Pulmonary artery endothelial cell (primary cell): ENCODE results near the gene COL9A3. TPM values are rescaled to one million over a fixed set of nuclear protein-coding genes. Genes with fewer than 3 reads are reported as not detected.

ENCODE experiments used
- DNase-seq: peaks from one replicate; pipeline ENCODE4 v3.0.0-alpha.2; 2011; ENCODE audit warnings: low read depth, low spot score
- total RNA-seq: library from RNA; depleted of rRNA; stranded (reverse); fragments of >200 nt; gene quantifications from 2 replicates; pipeline ENCODE4 v1.2.3, GENCODE V29; 2014

COL9A3 gene
- total RNA-seq, 1 donor from 2014 or later, result 0.20 TPM

DNA sequence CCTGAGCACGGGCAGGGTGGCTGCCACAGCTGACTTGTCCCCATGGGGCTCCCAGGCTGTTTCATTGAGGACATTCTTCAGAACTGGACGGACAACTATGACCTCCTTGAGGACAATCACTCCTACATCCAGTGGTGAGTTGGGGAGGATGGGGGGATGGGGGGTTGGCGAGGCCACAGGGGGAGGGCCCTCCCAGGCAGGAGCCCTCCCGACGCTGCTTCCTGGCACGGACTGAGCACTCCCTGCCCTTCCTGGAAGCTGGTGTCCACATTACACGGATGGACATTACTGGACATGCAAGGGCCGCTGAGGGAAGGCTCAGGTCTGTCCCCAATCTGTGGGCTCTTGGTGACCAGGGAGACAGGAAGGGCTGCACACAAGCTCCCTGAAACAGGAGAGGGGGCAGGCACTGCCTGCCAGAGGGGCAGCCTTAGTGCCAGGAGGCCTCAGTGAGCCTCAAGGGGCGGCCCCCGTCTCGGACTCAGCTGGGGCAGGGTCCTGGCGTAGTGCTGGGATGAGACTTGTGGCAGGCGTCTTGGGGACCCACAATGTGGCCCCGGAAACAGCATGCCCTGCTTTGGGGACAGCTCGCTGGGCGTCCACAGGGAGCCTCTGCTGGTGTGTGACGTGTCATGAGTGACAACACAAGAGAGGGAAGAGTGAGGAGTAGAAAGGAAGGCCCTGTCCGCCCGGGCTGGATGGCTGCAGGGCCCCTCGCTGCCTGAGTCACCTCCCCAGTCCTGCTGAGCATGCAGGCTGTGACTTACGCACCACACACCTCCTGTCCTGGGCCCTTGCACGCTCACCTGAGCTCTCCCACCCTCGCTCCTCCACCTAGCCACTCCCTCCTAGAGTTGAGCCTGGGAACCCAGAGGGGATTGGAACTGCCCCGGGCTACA, 7.1 kb upstream of the COL9A3 start:
- no peak for DNase-seq

DNA sequence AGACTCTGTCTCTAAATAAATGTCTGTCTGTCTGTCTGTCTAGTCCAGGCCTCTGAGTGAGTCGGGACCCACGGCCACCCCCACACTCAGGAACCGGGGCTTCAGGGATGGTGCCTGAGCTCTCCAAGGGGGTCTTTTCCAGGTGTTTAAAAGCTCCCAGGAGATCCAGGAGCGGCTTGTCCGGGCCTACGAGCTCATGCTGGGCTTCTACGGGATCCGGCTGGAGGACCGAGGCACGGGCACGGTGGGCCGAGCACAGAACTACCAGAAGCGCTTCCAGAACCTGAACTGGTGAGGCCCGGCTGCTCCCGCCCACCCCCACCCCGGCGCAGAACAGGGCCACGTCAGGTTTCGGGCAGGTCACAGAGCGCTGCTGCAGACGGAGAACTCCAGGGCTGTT, 5.5 kb upstream of the COL9A3 start:
- no peak for DNase-seq

DNA sequence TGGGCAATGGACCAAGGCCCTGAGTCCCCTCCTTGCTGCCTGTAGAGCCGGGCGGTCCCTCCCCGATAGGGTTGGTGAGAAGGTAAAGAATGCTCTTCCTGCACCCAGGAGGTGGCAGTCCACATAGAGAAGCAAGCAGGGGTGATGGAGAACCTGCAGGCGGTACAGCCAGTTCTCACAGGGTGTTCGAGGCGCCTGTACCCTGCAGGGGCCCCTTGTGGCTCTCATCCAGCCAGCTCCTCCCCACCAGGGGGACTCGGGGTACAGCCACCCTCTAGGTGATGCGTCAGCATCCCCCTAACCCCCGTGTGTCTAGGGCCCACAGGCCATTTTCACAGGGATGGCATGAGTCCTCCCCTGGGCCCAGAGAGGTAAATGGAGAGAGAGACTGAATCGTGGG, 5.1 kb upstream of the COL9A3 start:
- no peak for DNase-seq

DNA sequence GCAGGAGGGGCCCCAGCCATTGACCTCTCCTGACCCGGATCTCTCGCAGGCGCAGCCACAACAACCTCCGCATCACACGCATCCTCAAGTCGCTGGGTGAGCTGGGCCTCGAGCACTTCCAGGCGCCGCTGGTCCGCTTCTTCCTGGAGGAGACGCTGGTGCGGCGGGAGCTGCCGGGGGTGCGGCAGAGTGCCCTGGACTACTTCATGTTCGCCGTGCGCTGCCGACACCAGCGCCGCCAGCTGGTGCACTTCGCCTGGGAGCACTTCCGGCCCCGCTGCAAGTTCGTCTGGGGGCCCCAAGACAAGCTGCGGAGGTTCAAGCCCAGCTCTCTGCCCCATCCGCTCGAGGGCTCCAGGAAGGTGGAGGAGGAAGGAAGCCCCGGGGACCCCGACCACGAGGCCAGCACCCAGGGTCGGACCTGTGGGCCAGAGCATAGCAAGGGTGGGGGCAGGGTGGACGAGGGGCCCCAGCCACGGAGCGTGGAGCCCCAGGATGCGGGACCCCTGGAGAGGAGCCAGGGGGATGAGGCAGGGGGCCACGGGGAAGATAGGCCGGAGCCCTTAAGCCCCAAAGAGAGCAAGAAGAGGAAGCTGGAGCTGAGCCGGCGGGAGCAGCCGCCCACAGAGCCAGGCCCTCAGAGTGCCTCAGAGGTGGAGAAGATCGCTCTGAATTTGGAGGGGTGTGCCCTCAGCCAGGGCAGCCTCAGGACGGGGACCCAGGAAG, 4.5 kb upstream of the COL9A3 start:
- no peak for DNase-seq

DNA sequence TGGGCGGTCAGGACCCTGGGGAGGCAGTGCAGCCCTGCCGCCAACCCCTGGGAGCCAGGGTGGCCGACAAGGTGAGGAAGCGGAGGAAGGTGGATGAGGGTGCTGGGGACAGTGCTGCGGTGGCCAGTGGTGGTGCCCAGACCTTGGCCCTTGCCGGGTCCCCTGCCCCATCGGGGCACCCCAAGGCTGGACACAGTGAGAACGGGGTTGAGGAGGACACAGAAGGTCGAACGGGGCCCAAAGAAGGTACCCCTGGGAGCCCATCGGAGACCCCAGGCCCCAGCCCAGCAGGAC, 4.0 kb upstream of the COL9A3 start:
- no peak for DNase-seq

- DNase-seq, result no peak
Measured at GRCh38 chr20:62813588-62813987, 3.3 kb upstream of the COL9A3 start.

- DNase-seq, result no peak
Measured at GRCh38 chr20:62814060-62814708, 2.7 kb upstream of the COL9A3 start.

- DNase-seq, result no peak
Measured at GRCh38 chr20:62814709-62815065, 2.2 kb upstream of the COL9A3 start.

- DNase-seq, result no peak
Measured at GRCh38 chr20:62815066-62815991, 1.5 kb upstream of the COL9A3 start.

DNA sequence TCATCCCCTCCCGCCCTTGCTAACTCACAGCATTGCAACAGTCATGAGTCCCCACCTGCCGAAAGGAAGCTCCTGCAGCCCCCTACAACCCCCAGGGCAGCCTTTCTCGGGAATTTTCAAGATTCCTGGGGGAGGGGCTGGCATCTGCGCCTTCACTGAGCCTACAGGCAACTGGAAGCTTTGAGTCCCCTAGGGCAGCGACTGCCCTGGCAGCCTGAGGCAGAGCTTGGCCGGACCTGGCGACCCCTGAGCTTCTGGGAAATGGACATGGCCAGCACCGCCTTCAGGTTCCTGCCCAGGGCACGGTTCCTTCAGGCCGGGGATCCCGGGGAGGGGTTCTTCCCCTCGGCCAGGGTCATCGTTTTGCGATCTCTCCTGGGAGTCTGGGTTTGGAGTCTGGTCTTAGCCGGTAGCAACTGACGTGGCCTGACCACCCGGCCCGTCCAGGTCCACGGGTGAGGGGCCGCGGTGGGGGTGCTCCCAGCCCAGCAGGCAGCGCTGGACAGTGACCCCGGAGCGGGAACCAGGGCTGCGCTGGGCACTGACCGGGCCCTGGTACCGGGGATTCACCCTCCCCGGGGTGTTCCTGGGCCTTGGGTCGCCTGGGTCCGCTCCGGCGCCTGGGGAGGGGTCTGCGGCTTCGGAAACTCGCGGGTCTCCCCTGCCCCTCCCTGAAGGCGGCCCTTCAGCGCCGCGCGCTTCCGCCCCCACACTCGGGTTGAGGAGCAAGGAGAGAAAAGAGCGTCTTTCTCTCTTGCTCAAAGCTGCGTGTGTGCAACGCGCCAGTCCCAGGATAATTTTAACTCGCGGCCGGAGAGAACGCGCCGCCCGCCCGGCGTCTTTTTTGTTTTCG, 593 bp upstream of the COL9A3 start:
- no peak for DNase-seq

DNA sequence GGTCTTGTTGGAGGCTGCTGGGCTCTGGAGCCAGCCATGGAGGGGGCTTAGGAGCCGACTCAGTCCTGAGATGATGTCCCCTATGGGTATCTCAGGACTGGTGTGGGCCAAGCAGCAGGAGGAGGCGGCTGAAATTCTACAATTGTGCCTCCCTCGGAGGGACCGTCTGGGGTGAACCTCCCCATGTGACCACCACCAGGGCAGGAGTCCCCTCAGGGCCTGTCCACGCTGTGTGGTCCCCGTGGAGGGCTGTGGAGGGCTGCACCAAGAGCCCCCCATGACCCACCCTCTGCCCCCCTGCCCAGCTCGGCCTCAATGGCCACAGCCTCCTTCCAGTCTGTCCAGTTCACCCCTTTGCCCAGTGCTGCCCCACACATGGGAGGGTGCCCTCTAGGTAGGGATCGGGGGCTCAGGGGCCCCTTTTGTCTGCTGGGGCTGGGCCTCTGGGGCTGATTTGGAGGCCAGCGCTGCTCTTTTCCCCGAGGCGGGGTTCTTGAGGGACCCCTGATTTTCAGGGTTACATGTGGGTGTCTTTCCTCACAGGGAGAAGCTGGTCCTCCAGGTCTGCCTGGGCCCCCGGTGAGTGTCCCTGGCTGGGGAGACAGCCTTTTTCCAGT, 1.2 kb downstream of the COL9A3 start:
- DNase-seq, result no peak

DNA sequence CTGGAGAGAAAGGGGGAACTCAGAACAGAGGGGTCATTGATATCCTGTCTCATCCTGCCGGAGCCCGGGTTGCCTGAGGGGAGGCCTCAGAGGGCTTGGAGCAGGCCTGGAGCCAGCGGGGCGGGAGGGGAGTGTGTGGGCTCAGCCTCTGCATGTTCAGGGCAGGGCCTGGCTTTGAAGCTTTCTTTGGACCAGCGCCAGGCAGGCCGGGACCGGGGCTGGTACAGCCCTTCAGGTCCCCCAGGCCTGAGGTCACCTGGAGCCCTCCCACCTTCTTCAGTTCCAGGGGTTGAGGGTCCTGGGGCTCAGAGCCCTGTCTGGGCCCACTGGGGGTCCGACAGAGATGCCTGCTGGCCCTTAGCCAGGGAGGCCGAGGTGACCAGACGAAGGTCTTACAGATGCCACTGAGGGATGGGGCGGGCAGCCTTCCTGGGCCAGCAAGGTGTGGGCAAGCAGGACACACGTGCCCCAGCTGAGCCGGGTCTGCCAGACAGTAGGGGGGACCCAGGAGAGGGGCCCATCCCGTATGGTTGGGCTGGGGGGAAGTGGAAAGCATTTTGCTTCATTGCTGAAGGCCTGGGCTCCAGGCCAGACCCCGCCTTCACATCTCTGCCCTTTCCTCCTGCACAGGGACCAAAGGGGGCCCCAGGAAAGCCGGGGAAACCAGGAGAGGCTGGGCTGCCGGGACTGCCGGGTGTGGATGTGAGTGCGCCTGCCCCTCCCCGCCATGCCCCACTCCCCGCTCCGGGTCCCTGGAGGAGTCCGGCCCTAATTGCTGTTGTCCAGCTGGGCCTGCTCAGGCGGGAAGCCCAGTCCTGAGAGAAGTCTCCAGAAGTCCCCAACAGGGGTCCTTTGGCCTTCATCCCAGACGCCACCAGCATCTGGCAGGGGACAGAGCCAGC, 2.0 kb downstream of the COL9A3 start:
- DNase-seq, result no peak

DNA sequence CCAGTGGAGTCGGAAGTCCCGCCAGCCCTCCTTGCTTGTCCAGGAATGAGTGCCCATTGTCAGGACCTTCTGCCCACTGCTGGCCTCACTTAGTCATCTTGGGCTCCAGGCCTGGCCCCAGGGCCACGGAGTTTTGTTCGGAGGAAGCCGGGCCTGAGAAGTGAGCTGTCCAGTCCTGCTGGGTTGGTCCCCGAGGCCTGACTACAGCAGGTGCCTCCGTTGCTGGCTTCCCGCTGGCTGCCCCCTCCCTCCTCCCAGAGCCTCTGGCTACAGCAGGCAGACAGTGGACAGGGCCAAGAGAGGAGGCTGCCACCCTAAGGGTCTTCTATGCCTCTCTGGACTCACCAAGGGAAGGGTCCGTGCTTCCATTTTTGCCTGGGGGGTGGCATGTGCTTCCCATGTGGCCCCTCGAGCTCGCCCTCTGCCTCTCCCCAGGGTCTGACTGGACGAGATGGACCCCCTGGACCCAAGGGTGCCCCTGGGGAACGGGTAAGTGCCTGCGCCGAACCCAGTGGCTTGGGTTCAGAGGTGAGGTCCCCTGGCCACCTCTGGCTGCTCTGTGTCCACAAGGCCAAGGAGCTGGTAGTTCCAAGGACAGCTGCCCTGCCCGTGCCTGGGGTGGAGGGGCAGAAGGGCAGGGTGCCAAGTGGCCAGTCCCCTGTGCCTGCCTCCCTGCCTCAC, 2.8 kb downstream of the COL9A3 start:
- DNase-seq, result no peak

- DNase-seq, result no peak
Measured at GRCh38 chr20:62820208-62820961, 3.5 kb downstream of the COL9A3 start.

DNA sequence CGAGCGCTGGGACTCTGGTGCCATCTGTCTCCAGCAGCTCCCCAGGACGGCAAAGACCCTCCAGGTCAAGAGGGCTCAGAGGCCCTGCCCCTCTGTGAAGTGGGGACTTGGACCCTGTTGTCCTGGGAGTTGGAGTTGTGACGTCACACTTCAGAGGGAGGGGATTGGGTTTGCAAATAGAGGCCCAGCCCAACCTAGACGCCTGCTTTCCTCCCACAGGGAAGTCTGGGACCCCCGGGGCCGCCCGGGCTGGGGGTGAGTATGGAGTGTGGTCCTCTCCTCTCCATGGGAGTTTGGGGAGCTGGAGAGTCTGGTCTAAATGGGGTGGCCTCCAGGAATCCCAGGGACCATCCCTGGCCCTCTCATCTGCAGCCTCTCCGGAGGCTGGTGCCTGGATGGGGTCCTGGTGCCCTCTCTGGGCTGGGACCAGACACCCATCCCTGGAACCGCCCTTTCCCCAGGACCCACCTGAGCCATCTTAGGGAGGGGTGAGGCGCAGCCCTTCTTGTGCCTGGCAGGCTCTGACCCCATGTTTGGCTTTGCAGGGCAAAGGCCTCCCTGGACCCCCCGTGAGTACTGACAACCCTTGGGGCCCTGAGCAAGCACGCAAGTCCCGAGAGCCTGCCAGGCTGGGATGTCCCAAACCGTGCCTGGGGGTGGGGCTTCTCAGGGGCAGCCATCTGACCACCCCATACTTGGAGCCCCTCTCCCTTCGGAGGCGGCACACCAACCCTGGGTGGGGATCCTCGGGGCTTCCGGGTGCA, 4.3 kb downstream of the COL9A3 start:
- DNase-seq, result no peak

DNA sequence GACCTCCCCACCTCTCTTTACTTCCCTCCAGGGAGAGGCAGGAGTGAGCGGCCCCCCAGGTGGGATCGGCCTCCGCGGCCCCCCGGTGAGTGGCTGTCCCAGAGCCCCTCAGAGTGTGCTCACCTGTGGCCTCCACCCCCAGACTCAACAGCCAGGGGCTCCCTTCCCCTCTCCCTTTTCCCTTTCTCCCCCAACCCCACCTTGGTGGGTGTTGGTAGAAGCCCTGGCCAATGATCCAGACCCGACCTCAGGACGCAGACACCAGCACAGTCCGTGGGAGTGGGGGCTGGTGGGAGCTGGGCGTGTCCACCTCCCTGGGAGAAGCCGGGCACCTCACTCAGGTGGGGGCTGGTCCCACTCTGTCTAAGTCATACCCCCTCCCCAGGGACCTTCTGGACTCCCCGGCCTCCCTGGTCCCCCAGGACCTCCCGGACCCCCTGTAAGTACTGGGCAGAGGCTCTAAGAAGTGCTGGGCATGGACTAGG, 4.9 kb downstream of the COL9A3 start:
- no peak for DNase-seq
